Esophagus squamous epithelium (tissue), 5 donors: ENCODE data around the gene SPTBN5. TPM values are rescaled to one million over a fixed set of nuclear protein-coding genes. Genes with fewer than 3 reads are reported as not detected.

Experiments used
- DNase-seq: peaks from one replicate; lab custom pipeline; 2025; lab: John Stamatoyannopoulos, UW
- H3K27ac ChIP-seq, 4 donors: fragments of 200-600 bp; sonication (generic); one replicate each; pipeline ENCODE4 v1.5.1; 2016 to 2019; ENCODE audit warnings: mild to moderate bottlenecking in 1 of 4
- H3K27me3 ChIP-seq, 4 donors: fragments of 200-600 bp; sonication (generic); 1 replicate in 3 of 4; 2 replicates in 1 of 4; pipeline versions ENCODE4 v1.5.1 to v1.6.0; 2017 to 2021; ENCODE audit warnings: antibody characterized with exemption in 1 of 4
- H3K36me3 ChIP-seq, 3 donors: fragments of 200-600 bp; sonication (generic); one replicate each; pipeline ENCODE4 v1.5.1; 2016 to 2019
- H3K4me1 ChIP-seq, 3 donors: fragments of 200-600 bp; sonication (generic); one replicate each; pipeline ENCODE4 v1.5.1; 2017 to 2019
- H3K4me3 ChIP-seq, 4 donors: fragments of 200-600 bp; sonication (generic); 1 replicate in 3 of 4; 2 replicates in 1 of 4; pipeline ENCODE4 v1.5.1; 2016 to 2019; ENCODE audit warnings: mild to moderate bottlenecking in 2 of 4, moderate library complexity in 1 of 4
- H3K9me3 ChIP-seq, 3 donors: fragments of 200-600 bp; sonication (generic); one replicate each; pipeline ENCODE4 v1.5.1; 2016 to 2019
- POLR2A ChIP-seq, 4 donors: fragments of 450-650 bp; IDR thresholded peaks; one replicate each; pipeline ENCODE4 v1.6.1; 2017; ENCODE audit warnings: antibody characterized with exemption in 4 of 4, mild to moderate bottlenecking in 4 of 4, moderate library complexity in 3 of 4
- WGBS, 2 donors: methylation state at CpG; one replicate each; pipeline ENCODE4 v1.1.5; 2018; 5-methylcytosine and 5-hydroxymethylcytosine counted together
- intact Hi-C: fragments of 100-400 bp; cut with DNase I; formaldehyde crosslinking; loops from one replicate; pipeline ENCODE4 v1.15.0; 2022
- total RNA-seq, 4 donors: library from RNA; depleted of rRNA; stranded (reverse); fragments of >200 nt; gene quantifications; one replicate each; pipeline ENCODE4 v1.1.0, GENCODE V29; 2016
- TF ChIP-seq, protein P1 (sequence below), 6 experiments: fragments of 450-650 bp in 4 of 6; fragments of 200-600 bp in 2 of 6; sonication (generic) in 2 of 6; IDR thresholded peaks; one replicate each; pipeline ENCODE4 v1.5.1; 2016 to 2019; ENCODE audit warnings: antibody characterized with exemption in 6 of 6, mild to moderate bottlenecking in 4 of 6, moderate library complexity in 4 of 6
- donor health status: DM: yes; HTN: yes; CAD: no.

SPTBN5 gene
- total RNA-seq, 4 donors from 2014 or later, result 1.9 to 4.4 (median 3.4) TPM

DNA sequence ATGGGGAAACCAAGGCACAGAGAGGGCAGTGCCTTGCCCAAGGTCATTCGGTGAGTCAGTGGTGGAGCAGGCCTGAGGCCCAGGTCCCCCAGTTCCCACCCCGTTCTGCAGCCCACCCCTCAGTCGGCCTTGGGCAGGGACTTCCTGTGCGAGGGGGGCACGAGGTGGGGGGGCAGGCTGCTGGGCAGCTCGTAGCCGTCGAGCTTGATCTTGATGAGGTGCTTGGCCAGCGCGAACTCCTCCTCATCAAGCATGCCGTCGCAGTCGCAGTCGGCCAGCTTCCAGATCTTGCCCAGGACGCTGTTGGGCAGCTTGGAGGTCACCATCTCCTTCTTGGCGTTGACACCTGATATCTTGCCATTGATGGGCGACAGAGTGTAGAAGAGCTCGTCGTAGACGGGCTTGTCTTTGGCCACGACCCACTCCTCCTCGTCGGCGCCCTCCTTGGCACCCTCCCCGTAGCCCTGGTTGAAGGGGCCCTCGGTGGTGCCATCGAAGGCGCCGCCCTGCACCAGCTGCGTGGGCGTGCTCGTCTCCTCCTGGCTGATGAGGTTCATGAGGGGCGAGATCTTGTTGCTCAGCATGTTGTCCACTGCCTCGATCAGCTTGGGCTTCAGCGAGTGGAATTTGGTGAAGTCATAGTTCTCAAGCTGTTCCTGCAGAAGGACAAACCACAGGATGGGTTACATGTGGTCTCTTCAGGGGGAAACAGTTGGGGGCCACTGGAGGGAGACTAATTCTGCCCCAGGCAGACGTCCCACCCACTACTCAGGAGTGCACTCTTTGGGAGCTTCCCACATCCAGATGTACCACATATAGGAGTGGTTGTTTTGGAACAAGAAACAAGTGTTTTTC is 6.9 kb upstream of the SPTBN5 start:
- intact Hi-C loops, result no loop called here
- Histone ChIP-seq H3K4me1 (peaks cover 0 to 11% (median 0%) of the 10 kb centered on the region in 3 donors), H3K36me3 (peaks cover 10 to 72% (median 15%) of the 10 kb centered on the region in 3 donors), H3K27me3 (no peaks in the 10 kb centered on the region), H3K9me3 (no peaks in the 10 kb centered on the region), H3K27ac (no peak overlapping the region), H3K4me3 (no peak overlapping the region)
- DNase-seq, result no peak
- TF ChIP-seq, protein P1, sequence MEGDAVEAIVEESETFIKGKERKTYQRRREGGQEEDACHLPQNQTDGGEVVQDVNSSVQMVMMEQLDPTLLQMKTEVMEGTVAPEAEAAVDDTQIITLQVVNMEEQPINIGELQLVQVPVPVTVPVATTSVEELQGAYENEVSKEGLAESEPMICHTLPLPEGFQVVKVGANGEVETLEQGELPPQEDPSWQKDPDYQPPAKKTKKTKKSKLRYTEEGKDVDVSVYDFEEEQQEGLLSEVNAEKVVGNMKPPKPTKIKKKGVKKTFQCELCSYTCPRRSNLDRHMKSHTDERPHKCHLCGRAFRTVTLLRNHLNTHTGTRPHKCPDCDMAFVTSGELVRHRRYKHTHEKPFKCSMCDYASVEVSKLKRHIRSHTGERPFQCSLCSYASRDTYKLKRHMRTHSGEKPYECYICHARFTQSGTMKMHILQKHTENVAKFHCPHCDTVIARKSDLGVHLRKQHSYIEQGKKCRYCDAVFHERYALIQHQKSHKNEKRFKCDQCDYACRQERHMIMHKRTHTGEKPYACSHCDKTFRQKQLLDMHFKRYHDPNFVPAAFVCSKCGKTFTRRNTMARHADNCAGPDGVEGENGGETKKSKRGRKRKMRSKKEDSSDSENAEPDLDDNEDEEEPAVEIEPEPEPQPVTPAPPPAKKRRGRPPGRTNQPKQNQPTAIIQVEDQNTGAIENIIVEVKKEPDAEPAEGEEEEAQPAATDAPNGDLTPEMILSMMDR (IDR thresholded peaks at IDR 0.05), result no peak
- TF ChIP-seq POLR2A (IDR thresholded peaks at IDR 0.05), result no peak
- WGBS, 2 donors, result 89 to 91% methylated on average over 15 to 20 of the region's 36 CpGs

DNA sequence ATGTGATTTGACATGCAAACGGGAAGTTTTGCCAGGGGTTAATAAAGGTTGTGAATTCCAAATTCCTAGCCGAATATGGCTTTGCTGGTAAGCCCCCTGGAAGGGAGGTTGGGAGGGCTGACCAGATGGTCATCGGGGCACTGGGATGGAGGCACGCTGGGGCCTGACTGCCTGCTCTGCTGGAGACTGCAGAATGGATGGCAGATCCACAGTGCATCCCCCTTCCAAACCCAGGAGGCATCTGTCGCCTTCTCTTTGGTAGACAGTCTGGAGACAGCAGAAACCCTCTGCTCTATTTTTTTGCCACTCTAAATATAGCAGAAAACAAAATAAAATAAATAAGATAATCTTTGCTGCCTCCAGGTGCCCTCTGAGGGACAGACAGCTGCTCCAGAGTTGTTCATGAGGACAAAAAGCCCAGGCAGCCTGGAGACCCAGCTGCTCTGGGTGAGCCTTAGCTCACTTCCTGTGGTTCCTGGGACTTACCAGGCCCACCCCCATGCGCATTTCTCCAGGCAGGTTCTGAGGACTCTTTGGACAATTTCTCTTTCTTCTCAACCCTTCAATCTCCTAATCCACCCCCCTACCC is 6.1 kb upstream of the SPTBN5 start:
- H3K36me3 ChIP-seq, result peaks cover 10 to 64% (median 15%) of the 10 kb centered on the region in 3 donors
- intact Hi-C loops, result no loop called here
- WGBS, 2 donors, result 56 to 69% methylated on average over 3 to 5 of the region's 6 CpGs

DNA sequence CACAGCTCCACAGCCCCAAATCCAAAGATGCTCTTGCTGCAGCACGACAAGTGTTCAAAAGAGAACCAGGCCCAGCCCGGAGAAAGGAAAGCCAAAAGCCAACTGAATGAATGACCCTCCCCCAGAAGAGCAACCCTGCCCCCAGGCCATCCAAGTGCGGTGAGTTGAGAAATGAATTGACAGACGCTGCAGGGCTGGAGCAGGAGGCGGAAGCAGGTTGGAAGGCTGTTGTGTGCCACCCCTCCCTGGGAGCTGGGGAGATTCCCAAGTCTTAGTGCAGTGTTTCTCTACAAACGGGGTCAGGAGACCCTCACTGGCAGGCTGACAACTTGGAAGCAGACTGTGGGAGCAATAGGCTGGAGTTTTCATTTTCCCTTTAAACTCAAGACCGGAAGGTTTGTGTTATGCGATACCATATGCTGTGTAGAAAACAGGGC is 3.5 kb upstream of the SPTBN5 start:
- intact Hi-C loops, result no loop called here
- DNase-seq, result no peak
- Histone ChIP-seq H3K9me3 (no peaks in the 10 kb centered on the region), H3K27me3 (no peaks in the 10 kb centered on the region), H3K36me3 (peaks cover 10 to 49% (median 15%) of the 10 kb centered on the region in 3 donors), H3K27ac (no peak overlapping the region), H3K4me3 (no peak overlapping the region), H3K4me1 (peaks cover 16 to 29% (median 24%) of the 10 kb centered on the region in 3 donors)
- TF ChIP-seq POLR2A (IDR thresholded peaks at IDR 0.05), result no peak
- TF ChIP-seq, protein P1 (IDR thresholded peaks at IDR 0.05), result no peak
- WGBS, 2 donors, result 64 to 68% methylated on average over 8 of the region's 8 CpGs

More for the DNA sequence above, 6.1 kb upstream of the SPTBN5 start:
- no peak for TF ChIP-seq POLR2A (IDR thresholded peaks at IDR 0.05)
- TF ChIP-seq, protein P1 (IDR thresholded peaks at IDR 0.05), result no peak
- H3K4me1 ChIP-seq, result peaks cover 3 to 14% (median 3%) of the 10 kb centered on the region in 3 donors
- no peaks in the 10 kb centered on the region for H3K9me3 ChIP-seq
- H3K4me3 ChIP-seq, result no peak overlapping the region
- no peak overlapping the region for H3K27ac ChIP-seq
- H3K27me3 ChIP-seq, result no peaks in the 10 kb centered on the region
- no peak for DNase-seq

DNA sequence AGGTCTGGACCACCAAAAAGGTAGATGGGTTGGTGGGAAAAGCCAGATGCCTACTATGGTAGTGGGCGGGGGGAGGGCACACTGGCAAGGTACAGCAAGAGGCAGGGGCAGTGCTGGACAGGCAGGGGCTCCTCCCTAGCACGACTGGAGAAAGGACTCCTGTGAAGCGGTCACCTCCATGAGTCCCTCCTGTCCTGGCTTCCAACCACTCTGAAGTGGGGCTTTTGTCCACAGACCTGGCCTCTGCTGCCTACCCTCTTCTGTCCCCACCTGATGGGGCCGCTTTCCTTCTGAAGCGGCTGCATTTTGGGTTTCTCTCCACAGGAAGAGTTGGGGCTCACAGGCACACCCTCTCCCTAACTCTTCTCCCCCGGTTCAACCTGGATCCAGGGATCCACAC is 2.7 kb upstream of the SPTBN5 start:
- intact Hi-C loops, result no loop called here
- H3K9me3 ChIP-seq, result no peaks in the 10 kb centered on the region
- no peak overlapping the region for H3K27ac ChIP-seq
- no peak for TF ChIP-seq POLR2A (IDR thresholded peaks at IDR 0.05)
- TF ChIP-seq, protein P1 (IDR thresholded peaks at IDR 0.05), result no peak
- 73 to 92% methylated on average over 5 to 6 of the region's 6 CpGs for WGBS, 2 donors
- H3K36me3 ChIP-seq, result peaks cover 10 to 40% (median 15%) of the 10 kb centered on the region in 3 donors
- no peak for DNase-seq
- no peak overlapping the region for H3K4me3 ChIP-seq
- peaks cover 16 to 32% (median 24%) of the 10 kb centered on the region in 3 donors for H3K4me1 ChIP-seq
- no peaks in the 10 kb centered on the region for H3K27me3 ChIP-seq

DNA sequence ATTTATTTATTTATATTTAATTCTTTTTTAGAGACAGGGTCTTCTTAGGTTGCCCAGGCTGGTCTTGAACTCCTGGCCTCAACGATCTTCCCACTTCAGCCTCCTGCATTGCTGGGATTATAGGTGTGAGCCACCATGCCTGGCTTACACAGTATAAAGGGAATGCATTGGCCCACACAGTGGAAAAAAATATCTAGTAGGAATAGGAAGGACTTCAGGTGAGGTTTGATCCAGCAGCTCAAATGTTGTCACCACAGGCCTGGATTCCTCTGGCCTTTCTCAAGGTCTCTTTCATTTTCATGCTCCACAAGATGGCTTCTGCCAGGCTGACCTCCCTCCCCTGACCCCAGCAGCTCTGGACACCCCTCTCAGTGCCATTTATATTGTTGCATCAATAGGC is 2.1 kb upstream of the SPTBN5 start:
- DNase-seq, result no peak
- TF ChIP-seq POLR2A (IDR thresholded peaks at IDR 0.05), result no peak
- TF ChIP-seq, protein P1 (IDR thresholded peaks at IDR 0.05), result no peak
- Histone ChIP-seq H3K9me3 (no peaks in the 10 kb centered on the region), H3K36me3 (peaks cover 5 to 34% (median 15%) of the 10 kb centered on the region in 3 donors), H3K4me3 (no peak overlapping the region), H3K4me1 (peaks cover 16 to 32% (median 24%) of the 10 kb centered on the region in 3 donors), H3K27me3 (no peaks in the 10 kb centered on the region), H3K27ac (no peak overlapping the region)
- intact Hi-C loops, result no loop called here
- WGBS, 2 donors, result 94 to 100% methylated on average over 1 of the region's 1 CpG
